Breast epithelium (tissue), 3 donors: Measurements from ENCODE around the gene DNAH3.

ENCODE experiments used
- POLR2A ChIP-seq: fragments of 450-650 bp; IDR thresholded peaks from one replicate; pipeline ENCODE4 v1.6.1; 2016; ENCODE audit warnings: antibody characterized with exemption, mild to moderate bottlenecking, moderate library complexity
- POLR2AphosphoS5 ChIP-seq, 3 donors: sonication (generic); formaldehyde crosslinking; IDR thresholded peaks; one replicate each; pipeline ENCODE4 v1.6.1; 2017; ENCODE audit warnings: antibody characterized with exemption in 3 of 3
- TF ChIP-seq, protein P1 (sequence below), 3 donors: fragments of 450-650 bp; IDR thresholded peaks; one replicate each; pipeline ENCODE4 v1.5.1; 2016 to 2017; ENCODE audit warnings: antibody characterized with exemption in 3 of 3, mild to moderate bottlenecking in 3 of 3, moderate library complexity in 3 of 3

DNA sequence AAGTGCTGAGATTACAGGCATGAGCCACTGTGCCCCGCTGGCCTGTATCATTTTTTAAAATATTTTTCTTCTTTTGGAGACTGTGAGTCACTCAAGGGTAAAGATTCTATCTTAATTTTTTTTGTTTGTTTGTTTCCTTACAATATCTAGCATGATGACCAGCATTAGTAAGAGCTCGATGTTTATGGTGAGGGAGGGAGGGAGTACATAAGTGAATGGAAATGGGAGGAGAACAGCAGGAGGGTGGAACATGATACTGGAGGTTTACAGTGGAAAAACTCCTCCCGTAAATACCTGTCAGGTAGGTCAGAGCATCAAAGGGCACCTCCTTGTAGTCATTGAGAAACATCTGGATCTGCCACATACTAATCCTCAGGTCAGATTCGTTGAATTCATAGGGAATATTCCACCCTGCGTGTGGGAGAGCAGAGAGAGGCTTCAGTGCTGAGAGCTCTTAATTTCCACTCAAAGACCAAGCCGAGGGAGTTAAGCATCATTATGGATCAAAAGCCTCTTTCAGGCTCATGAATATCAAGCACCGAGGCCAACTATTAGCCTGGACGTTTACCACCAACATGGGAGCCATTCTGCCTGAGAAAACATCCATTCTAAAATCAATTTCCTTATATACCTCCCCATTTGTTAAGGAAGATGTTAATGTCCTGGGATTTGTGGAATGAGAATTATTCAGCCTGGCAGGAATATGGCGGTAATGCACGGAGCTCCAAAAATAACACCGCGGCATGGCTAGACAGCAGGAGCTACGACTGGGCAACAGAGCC lies 198.3 kb downstream of the DNAH3 start:
- TF ChIP-seq, protein P1, sequence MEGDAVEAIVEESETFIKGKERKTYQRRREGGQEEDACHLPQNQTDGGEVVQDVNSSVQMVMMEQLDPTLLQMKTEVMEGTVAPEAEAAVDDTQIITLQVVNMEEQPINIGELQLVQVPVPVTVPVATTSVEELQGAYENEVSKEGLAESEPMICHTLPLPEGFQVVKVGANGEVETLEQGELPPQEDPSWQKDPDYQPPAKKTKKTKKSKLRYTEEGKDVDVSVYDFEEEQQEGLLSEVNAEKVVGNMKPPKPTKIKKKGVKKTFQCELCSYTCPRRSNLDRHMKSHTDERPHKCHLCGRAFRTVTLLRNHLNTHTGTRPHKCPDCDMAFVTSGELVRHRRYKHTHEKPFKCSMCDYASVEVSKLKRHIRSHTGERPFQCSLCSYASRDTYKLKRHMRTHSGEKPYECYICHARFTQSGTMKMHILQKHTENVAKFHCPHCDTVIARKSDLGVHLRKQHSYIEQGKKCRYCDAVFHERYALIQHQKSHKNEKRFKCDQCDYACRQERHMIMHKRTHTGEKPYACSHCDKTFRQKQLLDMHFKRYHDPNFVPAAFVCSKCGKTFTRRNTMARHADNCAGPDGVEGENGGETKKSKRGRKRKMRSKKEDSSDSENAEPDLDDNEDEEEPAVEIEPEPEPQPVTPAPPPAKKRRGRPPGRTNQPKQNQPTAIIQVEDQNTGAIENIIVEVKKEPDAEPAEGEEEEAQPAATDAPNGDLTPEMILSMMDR (IDR thresholded peaks at IDR 0.05): no peak
- TF ChIP-seq POLR2A (no peak), POLR2AphosphoS5 (IDR thresholded peaks at IDR 0.05) (no peak)
